H1 (cell line): ENCODE data around the gene PARK7. TPM values are rescaled to one million over a fixed set of nuclear protein-coding genes. Genes with fewer than 3 reads are reported as not detected.

ENCODE experiments used
- CTCF ChIA-PET: fragments of 300-600 bp; sonication (Branson Sonifier 250); formaldehyde crosslinking; loops from one replicate; lab custom pipeline; 2021; ENCODE audit not compliant: partially characterized antibody; lab: Charles Lee
- POLR2A ChIA-PET: fragments of 300-600 bp; sonication (Branson Sonifier 250); formaldehyde crosslinking; loops from one replicate; lab custom pipeline; 2021; ENCODE audit warnings: inconsistent platforms; ENCODE audit not compliant: partially characterized antibody; lab: Charles Lee
- DNase-seq, 2 experiments: peaks; one replicate each; pipeline versions ENCODE4 v3.0.0 to v3.0.0-alpha.2; 2010 to 2022; ENCODE audit warnings: low spot score in 2 of 2, low read depth in 1 of 2, mixed read lengths in 1 of 2
- FAIRE-seq: peaks from 2 replicates; lab custom pipeline; 2011; peaks lifted over from hg19 to GRCh38; lab: Jason Lieb, UNC
- H2AFZ ChIP-seq: 2 replicates; pipeline ENCODE4 v1.8.1; 2012; ENCODE audit warnings: low read length, inconsistent platforms
- H2AK5ac ChIP-seq: 2 replicates; pipeline ENCODE4 v1.6.1; 2013; ENCODE audit warnings: low read depth, low read length
- H2BK120ac ChIP-seq: replicated peaks from 2 replicates; pipeline ENCODE3; 2013; ENCODE audit warnings: low read depth, low read length, inconsistent platforms
- H2BK12ac ChIP-seq: 2 replicates; pipeline ENCODE4 v1.6.1; 2013; ENCODE audit warnings: low read depth, low read length
- H2BK15ac ChIP-seq: 2 replicates; pipeline ENCODE4 v1.6.1; 2013; ENCODE audit warnings: low read length
- H2BK20ac ChIP-seq: 2 replicates; pipeline ENCODE4 v1.6.1; 2013; ENCODE audit warnings: low read length
- H2BK5ac ChIP-seq: 2 replicates; pipeline ENCODE4 v1.6.1; 2013; ENCODE audit warnings: low read depth, low read length
- H3K14ac ChIP-seq: 2 replicates; pipeline ENCODE4 v1.6.1; 2013; ENCODE audit warnings: inconsistent platforms; ENCODE audit not compliant: insufficient read length
- H3K18ac ChIP-seq: 2 replicates; pipeline ENCODE4 v1.6.1; 2013; ENCODE audit warnings: low read length; ENCODE audit errors: extremely low read depth
- H3K23ac ChIP-seq: 2 replicates; pipeline ENCODE4 v1.6.1; 2013; ENCODE audit warnings: inconsistent platforms; ENCODE audit not compliant: insufficient read length
- H3K23me2 ChIP-seq: 2 replicates; pipeline ENCODE4 v1.6.1; 2013; ENCODE audit warnings: low read depth, low read length
- H3K27ac ChIP-seq: 2 replicates; pipeline ENCODE4 v1.6.1; 2011; ENCODE audit warnings: low read depth, low read length, inconsistent platforms
- H3K27me3 ChIP-seq, 4 experiments: replicated peaks in 1 of 4; 1 replicate in 1 of 4; 2 replicates in 3 of 4; pipeline versions ENCODE4 v1.6.1 to v1.8.1; 2011 to 2013; ENCODE audit warnings: low read length in 3 of 4, mild to moderate bottlenecking in 3 of 4, inconsistent platforms in 2 of 4, mixed read lengths in 2 of 4, moderate library complexity in 1 of 4; ENCODE audit not compliant: control insufficient read depth in 3 of 4, insufficient read depth in 3 of 4; ENCODE audit errors: extremely low read depth in 1 of 4
- H3K36me3 ChIP-seq, 4 experiments: 2 replicates each; pipeline versions ENCODE4 v1.6.1 to v1.8.1; 2011 to 2013; ENCODE audit warnings: mild to moderate bottlenecking in 4 of 4, low read length in 3 of 4, moderate library complexity in 2 of 4, control low read depth in 1 of 4, inconsistent platforms in 1 of 4; ENCODE audit not compliant: insufficient read depth in 4 of 4, control insufficient read depth in 2 of 4
- H3K4ac ChIP-seq: replicated peaks from 2 replicates; pipeline ENCODE3; 2013; ENCODE audit warnings: low read length, low read depth, mixed read lengths, inconsistent platforms; ENCODE audit not compliant: insufficient read length
- H3K4me1 ChIP-seq, 4 experiments: replicated peaks in 1 of 4; 1 replicate in 1 of 4; 2 replicates in 3 of 4; pipeline versions ENCODE4 v1.6.1 to v1.8.1; 2011 to 2013; ENCODE audit warnings: low read length in 3 of 4, inconsistent platforms in 2 of 4, mixed read lengths in 1 of 4; ENCODE audit not compliant: insufficient read depth in 4 of 4, control insufficient read depth in 3 of 4
- H3K4me2 ChIP-seq, 2 experiments: 2 replicates each; pipeline versions ENCODE4 v1.6.1 to v1.8.1; 2011 to 2013; ENCODE audit warnings: low read depth in 2 of 2, low read length in 2 of 2, control low read depth in 1 of 2, inconsistent platforms in 1 of 2, mild to moderate bottlenecking in 1 of 2; ENCODE audit not compliant: insufficient read depth in 1 of 2
- H3K4me3 ChIP-seq, 4 experiments: fragments of 200-600, 300-600 bp in 1 of 4; sonication (generic), shearing (Covaris generic), sonication (Bioruptor Twin) in 1 of 4; 2 replicates each; pipeline versions ENCODE4 v1.5.1 to v1.8.1; 2011 to 2016; ENCODE audit warnings: low read length in 4 of 4, low read depth in 3 of 4, control low read depth in 2 of 4, inconsistent platforms in 2 of 4, mild to moderate bottlenecking in 2 of 4, mixed read lengths in 1 of 4, moderate library complexity in 1 of 4; ENCODE audit not compliant: insufficient read depth in 2 of 4; ENCODE audit errors: extremely low read depth in 1 of 4
- H3K56ac ChIP-seq: replicated peaks from 2 replicates; pipeline ENCODE3; 2013; ENCODE audit warnings: low read depth, mild to moderate bottlenecking, mixed read lengths, low read length, inconsistent platforms; ENCODE audit not compliant: insufficient read length
- H3K79me1 ChIP-seq: 2 replicates; pipeline ENCODE4 v1.6.1; 2013; ENCODE audit warnings: low read depth, low read length, control low read depth
- H3K79me2 ChIP-seq, 2 experiments: 2 replicates each; pipeline versions ENCODE4 v1.6.1 to v1.8.1; 2012 to 2013; ENCODE audit warnings: low read length in 2 of 2, mild to moderate bottlenecking in 2 of 2, inconsistent platforms in 1 of 2; ENCODE audit not compliant: insufficient read depth in 2 of 2, control insufficient read depth in 1 of 2
- H3K9ac ChIP-seq, 4 experiments: replicated peaks in 1 of 4; 1 replicate in 1 of 4; 2 replicates in 3 of 4; pipeline versions ENCODE4 v1.6.1 to v1.8.1; 2011 to 2013; ENCODE audit warnings: low read depth in 3 of 4, low read length in 3 of 4, control low read depth in 2 of 4, mild to moderate bottlenecking in 2 of 4, moderate library complexity in 2 of 4, inconsistent platforms in 1 of 4; ENCODE audit errors: extremely low read depth in 1 of 4
- H3K9me3 ChIP-seq, 2 experiments: 2 replicates each; pipeline versions ENCODE4 v1.6.1 to v1.8.1; 2012 to 2013; ENCODE audit warnings: mild to moderate bottlenecking in 2 of 2, moderate library complexity in 2 of 2, control low read depth in 1 of 2, inconsistent platforms in 1 of 2, low read depth in 1 of 2, low read length in 1 of 2, mixed read lengths in 1 of 2; ENCODE audit not compliant: insufficient read depth in 2 of 2
- H4K20me1 ChIP-seq, 2 experiments: replicated peaks in 1 of 2; 2 replicates each; pipeline versions ENCODE3 to v1.8.1; 2011 to 2013; ENCODE audit warnings: inconsistent platforms in 2 of 2, low read length in 2 of 2, mild to moderate bottlenecking in 1 of 2; ENCODE audit not compliant: insufficient read depth in 2 of 2, control insufficient read depth in 1 of 2
- H4K5ac ChIP-seq: 2 replicates; pipeline ENCODE4 v1.6.1; 2013; ENCODE audit warnings: low read length, low read depth, mixed read lengths, inconsistent platforms; ENCODE audit not compliant: insufficient read length
- H4K8ac ChIP-seq: 2 replicates; pipeline ENCODE4 v1.8.0; 2013; ENCODE audit warnings: mild to moderate bottlenecking, moderate library complexity, low read length, inconsistent platforms; ENCODE audit not compliant: insufficient read depth; ENCODE audit errors: extremely low read depth
- H4K91ac ChIP-seq: replicated peaks from 2 replicates; pipeline ENCODE3; 2013; ENCODE audit warnings: low read length, mixed read lengths, inconsistent platforms; ENCODE audit not compliant: insufficient read length
- BACH1 ChIP-seq: IDR thresholded peaks from 2 replicates; pipeline ENCODE4 v1.6.1; 2012; ENCODE audit warnings: low read length, improper control_type of control experiment
- CEBPB ChIP-seq: IDR thresholded peaks from 2 replicates; pipeline ENCODE4 v1.6.1; 2012; ENCODE audit warnings: low read depth, low read length
- CHD1 ChIP-seq: IDR thresholded peaks from 2 replicates; pipeline ENCODE4 v1.6.1; 2012; ENCODE audit warnings: low read depth, low read length, improper control_type of control experiment
- E2F6 ChIP-seq: IDR thresholded peaks from 2 replicates; pipeline ENCODE4 v1.6.1; 2012; ENCODE audit warnings: inconsistent platforms
- EGR1 ChIP-seq: IDR thresholded peaks from 2 replicates; pipeline ENCODE4 v1.6.1; 2011; ENCODE audit warnings: low read depth, low read length, borderline replicate concordance
- EZH2 ChIP-seq: fragments of 200-600 bp; sonication (generic); IDR thresholded peaks from 2 replicates; pipeline ENCODE4 v1.7.1; 2012; ENCODE audit warnings: low read depth, mild to moderate bottlenecking, moderate library complexity, low read length, inconsistent platforms; ENCODE audit not compliant: severe bottlenecking
- GTF2F1 ChIP-seq: IDR thresholded peaks from 2 replicates; pipeline ENCODE4 v1.6.1; 2012; ENCODE audit warnings: low read depth, low read length, improper control_type of control experiment, borderline replicate concordance
- NRF1 ChIP-seq: IDR thresholded peaks from 2 replicates; pipeline ENCODE4 v1.6.1; 2011; ENCODE audit warnings: mild to moderate bottlenecking, low read depth, low read length, improper control_type of control experiment
- SP1 ChIP-seq: IDR thresholded peaks from 2 replicates; pipeline ENCODE4 v1.6.1; 2011; ENCODE audit warnings: low read depth, low read length
- SP2 ChIP-seq: IDR thresholded peaks from 2 replicates; pipeline ENCODE4 v1.6.1; 2012; ENCODE audit warnings: mild to moderate bottlenecking, low read length, inconsistent platforms
- TBP ChIP-seq: IDR thresholded peaks from 2 replicates; pipeline ENCODE4 v1.6.1; 2011; ENCODE audit warnings: low read depth, low read length, improper control_type of control experiment
- WGBS, 2 experiments: shearing (Covaris generic) in 1 of 2; methylation state at CpG; one replicate each; pipeline versions ENCODE4 v1.1.6 to v1.1.7; 2013 to 2015; ENCODE audit warnings: low lambda C conversion rate in 2 of 2, mixed read lengths in 2 of 2, inconsistent platforms in 1 of 2, low coverage in 1 of 2, missing lambda C conversion rate in 1 of 2; ENCODE audit not compliant: insufficient replicate concordance in 2 of 2, insufficient coverage in 1 of 2, insufficient read length in 1 of 2; ENCODE audit errors: extremely low coverage in 1 of 2, missing lambda C conversion rate in 1 of 2; 5-methylcytosine and 5-hydroxymethylcytosine counted together
- polyA plus RNA-seq, 7 experiments: library from polyadenylated mRNA; depleted of rRNA in 3 of 7; stranded (reverse) in 5 of 7; unstranded in 2 of 7; fragments of >200 nt in 5 of 7; fragments of 200-250 nt in 2 of 7; gene quantifications; 1 replicate in 5 of 7; 2 replicates in 1 of 7; 4 replicates in 1 of 7; pipeline versions ENCODE4 v1.2.1 to v1.2.3, GENCODE V29; 2011 to 2013; ENCODE audit warnings: missing spikeins in 2 of 7, mixed read lengths in 2 of 7
- total RNA-seq: library from RNA; stranded (reverse); fragmentation: NEBNext Ultra II Directional; extraction: Animal tissue kit (Norgen Biotek cat#: 25700); gene quantifications from 2 replicates; pipeline ENCODE4 v1.2.1, GENCODE V29; 2021

The PARK7 gene
- total and polyA plus RNA-seq, 2 of the 8 experiments (the other 6 are each of a cell fraction or from before 2014, with no cell fraction given) = 206 to 383 TPM

DNA sequence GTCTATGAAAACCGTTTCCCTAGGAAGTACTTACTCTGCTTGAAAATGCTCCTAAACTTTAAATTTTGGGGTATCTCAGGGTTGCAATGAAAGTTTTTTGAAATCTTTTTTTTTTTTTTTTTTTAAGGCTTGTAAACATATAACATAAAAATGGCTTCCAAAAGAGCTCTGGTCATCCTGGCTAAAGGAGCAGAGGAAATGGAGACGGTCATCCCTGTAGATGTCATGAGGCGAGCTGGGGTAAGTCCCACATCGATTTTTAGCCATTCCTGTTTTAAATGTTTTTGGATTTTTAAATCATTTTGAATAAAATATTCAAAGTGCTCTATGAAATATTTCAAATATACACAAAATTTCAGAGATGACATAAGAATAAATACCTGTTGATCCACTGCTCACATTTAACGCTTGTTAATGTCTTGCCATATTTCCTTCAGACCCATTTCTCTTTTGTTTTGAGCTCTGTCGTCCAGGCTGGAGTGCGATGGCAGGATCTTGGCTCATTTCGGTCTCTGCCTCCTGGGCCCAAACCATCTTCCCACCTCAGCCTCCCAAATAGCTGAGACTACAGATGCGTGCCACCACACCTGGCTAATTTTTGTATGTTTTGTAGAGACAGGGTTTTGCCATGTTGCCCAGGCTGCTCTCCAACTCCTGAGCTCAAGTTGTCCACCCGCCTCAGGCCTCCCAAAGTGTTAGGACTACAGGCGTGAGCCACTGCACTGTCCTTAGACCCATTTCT is 1.3 kb downstream of the PARK7 start:
- Histone ChIP-seq H2BK15ac (no peak overlapping the region), H3K23ac (no peak overlapping the region), H2BK5ac (no peak overlapping the region), H4K20me1 (peaks cover 2 to 4% of the 10 kb centered on the region in 2 experiments), H4K5ac (no peak overlapping the region), H3K9ac (no peak overlapping the region), H3K36me3 (peaks cover 11 to 37% (median 31%) of the 10 kb centered on the region in 4 experiments), H3K4me2 (peak overlapping the region; percentile 49 to 59), H4K8ac (peak overlapping the region; percentile 36; the same call in 1 of the 2 replicates), H3K14ac (no peak overlapping the region), H3K4ac (no peak overlapping the region), H2AK5ac (no peak overlapping the region), H3K4me3 (peak overlapping the region; percentile 82 to 92 (median 86); a peak in 7 of 8 replicates), H3K23me2 (no peaks in the 10 kb centered on the region), H3K27me3 (no peaks in the 10 kb centered on the region), H2BK12ac (no peak overlapping the region), H3K56ac (no peak overlapping the region), H3K4me1 (peaks cover 0 to 2% (median 0%) of the 10 kb centered on the region in 4 experiments; a peak in 1 of 7 replicates), H2BK20ac (no peak overlapping the region), H3K79me2 (peaks cover 0 to 53% of the 10 kb centered on the region in 2 experiments; a peak in 2 of 4 replicates), H4K91ac (no peak overlapping the region), H3K18ac (no peak overlapping the region), H2AFZ (no peak overlapping the region), H3K79me1 (peaks cover 2% of the 10 kb centered on the region; the same call in 1 of the 2 replicates), H3K27ac (no peak overlapping the region), H2BK120ac (no peak overlapping the region), H3K9me3 (no peaks in the 10 kb centered on the region)
- FAIRE-seq (no peak), DNase-seq (no peak)
- 91% methylated on average over 11 of the region's 11 CpGs; no CpG with 5 or more reads in 1 of the 2 experiments for WGBS, 2 experiments
- POLR2A ChIA-PET = interaction anchor here (0.6 to 2.0 kb wide), 6 partner anchors 12 to 240 kb away, joined by 3 to 7 read pairs (median 4); no protein-coding TSS in a partner anchor
- CTCF ChIA-PET = interaction anchor here (0.9 to 6.6 kb wide), 2 partner anchors 13 to 59 kb away, joined by 3 to 38 read pairs; no protein-coding TSS in a partner anchor
- TF ChIP-seq CEBPB (no peak), E2F6 (no peak), NRF1 (no peak), EZH2 (no peak), TBP (no peak), SP2 (no peak), CHD1 (no peak), SP1 (no peak), EGR1 (no peak), GTF2F1 (no peak), BACH1 (no peak)
